Astrocyte (in vitro differentiated cells and primary cell): ENCODE results near the gene APBB1IP.
"Not testable (repeated sequence)": the region's sequence is repeated elsewhere in the genome, so short reads cannot be mapped to it uniquely, and the experiment has no call there.

Experiments
- EZH2 ChIP-seq: IDR thresholded peaks from 2 replicates; pipeline ENCODE4 v1.6.1; 2012; ENCODE audit warnings: mild to moderate bottlenecking, low read length, inconsistent platforms; ENCODE audit not compliant: insufficient read depth
- TF ChIP-seq, protein P1 (sequence below): IDR thresholded peaks from 2 replicates; pipeline ENCODE4 v1.5.1; 2011; ENCODE audit warnings: low read depth, mild to moderate bottlenecking, inconsistent platforms, low read length, moderate library complexity; ENCODE audit not compliant: insufficient read depth

DNA sequence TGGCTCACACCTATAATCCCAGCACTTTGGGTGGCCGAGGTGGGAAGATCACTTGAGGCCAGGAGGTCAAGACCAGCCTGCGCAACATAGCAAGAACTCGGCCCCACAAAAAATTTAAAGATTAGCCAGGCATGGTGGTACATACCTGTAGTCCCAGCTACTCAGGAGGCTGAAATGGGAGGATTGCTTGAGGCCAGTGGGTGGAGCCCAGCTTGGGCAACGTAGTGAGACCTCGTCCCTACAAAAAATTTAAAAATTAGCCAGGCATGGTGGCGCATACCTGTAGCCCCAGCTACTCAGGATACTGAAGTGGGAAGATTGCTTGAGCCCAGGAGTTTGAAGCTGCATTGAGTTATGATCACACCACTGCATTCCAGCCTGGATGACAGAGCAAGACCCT is 28.4 kb downstream of the APBB1IP start:
- TF ChIP-seq, protein P1, sequence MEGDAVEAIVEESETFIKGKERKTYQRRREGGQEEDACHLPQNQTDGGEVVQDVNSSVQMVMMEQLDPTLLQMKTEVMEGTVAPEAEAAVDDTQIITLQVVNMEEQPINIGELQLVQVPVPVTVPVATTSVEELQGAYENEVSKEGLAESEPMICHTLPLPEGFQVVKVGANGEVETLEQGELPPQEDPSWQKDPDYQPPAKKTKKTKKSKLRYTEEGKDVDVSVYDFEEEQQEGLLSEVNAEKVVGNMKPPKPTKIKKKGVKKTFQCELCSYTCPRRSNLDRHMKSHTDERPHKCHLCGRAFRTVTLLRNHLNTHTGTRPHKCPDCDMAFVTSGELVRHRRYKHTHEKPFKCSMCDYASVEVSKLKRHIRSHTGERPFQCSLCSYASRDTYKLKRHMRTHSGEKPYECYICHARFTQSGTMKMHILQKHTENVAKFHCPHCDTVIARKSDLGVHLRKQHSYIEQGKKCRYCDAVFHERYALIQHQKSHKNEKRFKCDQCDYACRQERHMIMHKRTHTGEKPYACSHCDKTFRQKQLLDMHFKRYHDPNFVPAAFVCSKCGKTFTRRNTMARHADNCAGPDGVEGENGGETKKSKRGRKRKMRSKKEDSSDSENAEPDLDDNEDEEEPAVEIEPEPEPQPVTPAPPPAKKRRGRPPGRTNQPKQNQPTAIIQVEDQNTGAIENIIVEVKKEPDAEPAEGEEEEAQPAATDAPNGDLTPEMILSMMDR = not testable (repeated sequence)
- not testable (repeated sequence) for TF ChIP-seq EZH2
